Left colon (tissue), 2 donors: ENCODE data around the gene PPP2R3C. TPM values are rescaled to one million over a fixed set of nuclear protein-coding genes. Genes with fewer than 3 reads are reported as not detected.
"Not testable (repeated sequence)": the region's sequence is repeated elsewhere in the genome, so short reads cannot be mapped to it uniquely, and the experiment has no call there.

Experiments used
- ATAC-seq: fragments of 200-7000 bp; cut with Tn5 transposase; one replicate; pipeline ENCODE4 v1.9.1; 2020; ENCODE audit warnings: mild to moderate bottlenecking, moderate library complexity
- DNase-seq, 2 donors: peaks; one replicate each; pipeline ENCODE4 v3.0.0-alpha.2; 2020
- intact Hi-C, 2 donors: fragments of 100-400 bp; cut with DNase I in 1 of 2; cut with micrococcal nuclease in 1 of 2; formaldehyde crosslinking; loops; one replicate each; pipeline versions ENCODE4 v1.11.2 to v1.14.0; 2022; cut with DNase I, micrococcal nuclease
- total RNA-seq, 2 donors: library from RNA; stranded (reverse); fragmentation: NEBNext Ultra II Directional; extraction: Animal tissue kit (Norgen Biotek cat#: 25700); gene quantifications; one replicate each; pipeline ENCODE4 v1.2.1, GENCODE V29; 2021
- donor health status: DM: no; HTN: no; CAD: no.
- donor health status: DM: yes; HTN: yes; CAD: no.

The PPP2R3C gene
- total RNA-seq, 2 donors from 2014 or later = 23.9 to 27.8 TPM

DNA sequence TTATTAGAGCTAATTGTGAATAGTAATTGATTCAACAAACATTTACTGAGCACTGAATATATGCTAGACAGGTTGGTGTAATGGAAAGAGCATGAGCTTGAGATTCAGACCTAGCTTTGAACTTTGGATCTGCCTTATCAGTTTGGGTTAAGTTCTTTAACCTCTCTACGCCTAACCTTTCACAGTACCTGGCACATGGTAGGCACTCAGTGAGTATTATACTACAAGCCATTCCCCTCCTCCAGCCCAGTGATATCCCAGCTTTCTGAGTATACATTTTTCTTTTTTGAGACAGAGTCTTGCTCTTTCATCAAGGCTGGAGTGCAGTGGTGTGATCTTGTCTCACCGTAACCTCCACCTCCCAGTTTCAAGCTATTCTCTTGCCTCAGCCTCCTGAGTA lies 43.7 kb downstream of the PPP2R3C start:
- no peak for DNase-seq
- intact Hi-C loops = no loop called here
- peak; percentile 96 for ATAC-seq

DNA sequence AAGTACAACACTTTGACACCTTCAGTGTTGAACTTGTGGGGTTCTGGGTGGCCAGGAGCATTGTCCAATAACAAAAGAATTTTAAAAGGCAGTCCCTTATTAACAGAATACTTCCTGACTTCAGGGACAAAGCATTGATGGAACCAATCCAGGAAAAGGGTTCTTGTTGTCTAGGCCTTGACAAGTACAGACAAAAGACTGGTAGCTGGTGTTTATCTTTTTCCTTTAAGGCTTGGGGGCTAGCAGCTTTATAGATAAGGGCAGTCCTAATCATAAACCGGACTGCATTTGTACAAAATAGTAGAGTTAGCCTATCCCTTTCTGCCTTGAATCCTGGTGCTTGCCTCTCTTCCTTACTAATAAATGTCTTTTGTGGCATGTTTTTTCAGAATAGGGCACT lies 48.3 kb downstream of the PPP2R3C start:
- intact Hi-C loops = no loop called here
- no peak for DNase-seq
- ATAC-seq = no peak

DNA sequence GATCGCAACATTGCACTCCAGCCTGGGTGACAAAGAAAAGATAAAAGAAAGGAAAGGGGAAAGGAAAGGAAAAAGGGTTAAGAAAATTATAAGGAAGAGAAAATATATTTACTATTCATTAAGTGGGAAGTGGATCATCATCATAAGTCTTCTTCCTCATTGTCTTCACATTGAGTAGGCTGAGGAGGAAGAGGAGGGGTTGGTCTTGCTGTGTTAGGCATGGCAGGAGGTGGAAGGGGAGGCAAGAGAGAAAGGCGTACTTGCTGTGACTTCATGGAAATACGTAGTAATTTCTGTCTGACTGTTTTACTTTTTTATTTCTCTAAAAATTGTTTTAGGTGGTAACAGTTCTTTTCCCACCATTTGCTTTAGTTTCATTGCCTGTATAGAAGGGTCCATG lies 49.6 kb downstream of the PPP2R3C start:
- intact Hi-C loops = no loop called here
- ATAC-seq = no peak
- no peak for DNase-seq

DNA sequence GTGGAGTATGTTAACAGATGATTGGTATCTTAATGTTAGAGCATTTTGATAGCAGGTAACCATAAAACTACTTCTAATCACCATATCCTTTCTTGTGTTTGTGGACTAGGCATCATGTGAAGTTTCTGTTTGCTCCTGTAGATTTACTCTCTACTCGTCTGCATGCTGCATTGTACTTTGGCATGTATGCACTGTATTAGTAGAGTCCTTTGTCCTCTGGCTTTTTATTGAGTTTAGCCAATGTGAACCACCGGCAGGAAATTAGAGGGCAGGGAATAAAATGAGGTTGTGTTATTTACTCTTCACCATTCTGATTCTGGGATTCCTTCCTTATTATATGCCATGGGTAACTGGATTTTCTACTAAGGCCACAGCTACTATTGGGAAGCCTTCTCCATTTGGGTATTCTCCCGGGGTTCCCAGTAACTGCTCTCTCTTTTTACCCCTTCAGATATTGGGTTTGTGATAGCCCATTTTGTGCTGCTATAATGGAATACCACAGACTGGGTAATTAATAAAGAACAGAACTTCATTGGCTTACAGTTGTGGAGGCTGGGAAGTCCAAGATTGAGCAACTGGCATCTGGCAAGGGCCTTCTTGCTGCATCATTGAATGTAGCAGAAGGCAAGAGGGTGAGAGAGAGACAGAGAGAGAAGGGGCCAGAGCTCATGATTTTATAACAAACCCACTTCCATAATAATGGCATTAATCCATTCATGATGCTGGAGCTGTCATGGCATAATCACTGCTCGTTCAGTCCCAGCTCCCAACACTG lies 53.4 kb downstream of the PPP2R3C start:
- ATAC-seq (peak; percentile 96), DNase-seq (no peak)
- intact Hi-C loops = no loop called here

DNA sequence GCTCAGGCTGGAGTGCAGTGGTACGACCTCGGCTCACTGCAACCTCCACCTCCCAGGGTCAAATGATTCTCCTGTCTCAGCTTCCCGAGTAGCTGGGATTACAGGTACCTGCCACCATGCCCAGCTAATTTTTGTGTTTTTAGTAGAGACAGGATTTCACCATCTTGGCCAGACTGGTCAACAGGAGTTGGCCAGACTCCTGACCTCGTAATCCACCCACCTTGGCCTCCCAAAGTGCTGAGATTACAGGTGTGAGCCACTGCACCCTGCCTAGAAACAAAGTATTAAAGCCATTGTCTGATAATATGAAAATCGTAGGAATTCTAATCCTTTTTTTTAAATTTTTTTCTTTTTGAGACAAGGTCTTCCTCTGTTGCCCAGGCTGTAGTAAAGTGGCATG lies 56.1 kb downstream of the PPP2R3C start:
- ATAC-seq, DNase-seq, intact Hi-C loops: not testable (repeated sequence)

DNA sequence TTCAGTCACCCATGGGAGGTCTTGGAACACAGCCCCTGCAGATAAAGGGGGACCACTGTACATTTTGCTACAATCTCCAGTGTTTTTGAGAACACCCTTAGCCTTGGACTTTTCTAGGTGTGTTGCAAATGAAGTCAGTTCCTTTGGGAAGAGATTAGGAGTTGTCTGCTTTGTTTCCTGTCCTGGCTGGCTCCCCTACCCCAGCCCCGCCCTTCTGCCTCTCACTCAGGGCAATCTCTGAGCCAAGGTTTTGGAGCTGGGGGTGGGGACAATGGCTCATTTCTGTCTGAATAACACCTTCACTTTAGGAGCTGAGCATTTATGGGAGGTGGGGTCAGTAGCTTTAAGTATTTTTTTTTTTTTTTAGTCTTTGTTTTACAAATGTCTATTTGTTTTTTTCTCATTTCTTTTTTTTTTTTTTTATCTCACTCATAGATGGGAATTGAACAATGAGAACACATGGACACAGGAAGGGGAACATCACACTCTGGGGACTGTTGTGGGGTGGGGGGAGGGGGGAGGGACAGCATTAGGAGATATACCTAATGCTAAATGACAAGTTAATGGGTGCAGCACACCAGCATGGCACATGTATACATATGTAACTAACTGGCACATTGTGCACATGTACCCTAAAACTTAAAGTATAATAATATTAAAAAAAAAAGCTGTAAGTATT lies 60.5 kb downstream of the PPP2R3C start:
- peak; percentile 64 to 73 for DNase-seq
- intact Hi-C loops = not testable (repeated sequence)
- peak; percentile 97 for ATAC-seq

DNA sequence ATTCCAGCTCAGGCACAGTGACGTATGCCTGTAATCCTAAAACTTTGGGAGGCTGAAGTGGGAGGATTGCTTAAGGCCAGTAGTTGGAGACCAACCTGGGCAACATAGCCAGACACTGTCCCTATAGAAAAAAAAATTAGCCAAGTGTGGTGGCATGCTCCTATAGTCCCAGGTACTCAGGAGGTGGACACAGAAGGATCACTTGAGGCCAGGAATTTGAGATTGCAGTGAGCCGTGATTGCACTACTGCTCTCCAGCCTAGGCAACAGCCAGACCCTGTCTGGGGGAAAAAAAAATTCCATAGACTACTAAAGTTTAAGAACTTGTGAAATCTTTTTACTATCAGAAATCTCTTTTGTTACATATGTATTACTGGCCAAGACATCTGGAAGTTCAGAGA lies 69.2 kb downstream of the PPP2R3C start:
- ATAC-seq = no peak
- intact Hi-C loops = no loop called here
- DNase-seq = no peak

DNA sequence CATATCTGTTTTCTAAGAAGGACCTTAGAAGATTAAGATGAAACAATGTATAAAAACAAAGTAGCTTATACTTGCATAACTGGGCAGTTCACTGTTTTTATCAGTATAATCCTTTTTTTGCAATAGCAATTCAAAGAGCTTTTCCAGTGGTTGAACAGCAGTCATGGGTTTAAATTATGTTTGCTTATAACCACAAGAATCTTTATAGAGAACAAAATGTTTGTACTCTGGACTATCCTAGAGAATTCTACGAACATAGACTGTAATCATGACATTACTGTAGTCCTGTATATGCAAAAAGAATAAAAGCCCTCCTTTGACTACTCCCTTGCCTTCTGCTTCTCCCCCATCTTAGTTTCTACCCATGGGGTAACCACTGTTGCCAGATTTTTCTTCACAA lies 70.0 kb downstream of the PPP2R3C start:
- no peak for DNase-seq
- intact Hi-C loops = no loop called here
- peak; percentile 81 for ATAC-seq

DNA sequence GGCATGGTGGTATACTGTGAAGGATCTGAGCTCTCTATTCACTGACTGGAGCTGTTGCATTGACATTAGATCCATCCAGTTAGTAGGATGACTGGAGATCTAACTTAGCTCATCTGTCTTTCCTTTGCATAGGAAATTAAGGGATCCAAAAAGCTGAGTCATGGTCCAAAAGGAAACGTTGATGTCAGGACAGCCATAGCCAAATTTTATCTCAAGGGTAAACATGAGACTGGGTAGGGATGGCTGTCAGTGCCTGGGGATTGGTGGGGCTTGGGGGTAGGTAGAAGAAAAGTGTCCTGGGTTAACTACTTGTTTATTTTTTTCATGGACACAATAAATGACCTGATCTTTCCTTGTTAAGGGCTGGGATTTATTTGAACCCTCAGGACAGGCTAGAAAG lies 71.1 kb downstream of the PPP2R3C start:
- no peak for ATAC-seq
- intact Hi-C loops = no loop called here
- no peak for DNase-seq

DNA sequence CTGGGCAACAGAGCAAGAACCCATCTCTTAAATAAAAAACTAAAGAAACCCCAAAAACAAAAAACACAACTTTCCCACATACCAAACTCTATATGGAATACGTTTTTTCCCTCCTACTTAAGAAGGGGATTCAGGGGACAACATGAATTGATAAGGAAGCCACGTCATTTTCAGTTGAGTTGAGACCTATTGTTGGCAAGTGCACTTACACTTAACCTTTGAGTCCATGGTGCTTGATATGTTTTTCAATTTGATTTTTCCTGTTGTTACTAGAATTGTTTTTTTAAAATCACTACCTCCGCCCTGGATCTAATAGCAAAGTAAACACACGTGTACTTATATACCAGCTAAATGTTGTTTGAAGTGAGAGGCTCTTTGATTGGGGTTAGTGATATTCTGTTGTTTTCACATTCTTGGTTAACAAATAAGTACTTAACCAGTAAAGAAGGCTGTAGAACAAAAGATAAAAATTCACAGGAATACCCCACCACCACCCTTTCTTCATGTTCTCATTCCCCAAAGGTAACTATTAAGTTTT lies 73.7 kb downstream of the PPP2R3C start:
- intact Hi-C loops = no loop called here
- ATAC-seq (no peak), DNase-seq (no peak)

DNA sequence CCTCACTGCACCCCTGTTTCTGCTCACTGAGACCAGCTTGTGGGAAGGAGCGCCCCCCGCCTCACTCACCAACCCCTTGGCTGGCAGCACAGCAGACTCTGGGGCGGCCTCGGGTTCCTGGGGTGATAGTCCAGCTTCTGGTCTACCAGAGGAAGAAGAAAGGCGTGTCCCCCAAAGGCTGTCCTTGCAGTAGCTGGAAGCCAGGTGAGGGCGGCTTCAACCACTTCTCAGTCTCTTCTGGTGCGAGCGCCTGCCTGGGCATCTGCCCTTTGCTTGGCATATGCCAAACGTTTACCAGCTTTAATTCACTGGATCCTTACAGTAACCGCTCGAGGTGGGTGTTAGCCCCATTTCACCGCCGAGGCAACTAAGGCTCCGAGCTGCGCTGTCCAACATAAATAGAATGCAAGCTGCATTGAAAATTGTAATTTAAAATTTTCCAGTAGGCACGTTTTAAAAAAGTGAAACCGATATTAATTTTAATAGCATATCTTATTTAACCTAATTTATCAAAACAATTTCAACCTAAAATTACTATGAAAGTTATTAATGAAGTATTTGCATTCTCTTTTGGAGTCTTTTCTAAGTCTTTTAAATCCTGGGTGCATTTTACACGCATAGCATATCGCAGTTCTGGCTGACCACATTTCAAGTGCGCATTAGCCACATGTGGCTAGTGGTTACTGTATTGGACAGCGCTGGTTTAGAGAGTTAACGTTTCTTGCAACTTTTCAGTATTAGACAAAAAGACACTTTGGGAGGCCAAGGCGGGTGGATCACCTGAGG lies 74.8 kb downstream of the PPP2R3C start:
- intact Hi-C loops = no loop called here
- peak; percentile 75 to 76 for DNase-seq
- peak; percentile 61 for ATAC-seq

DNA sequence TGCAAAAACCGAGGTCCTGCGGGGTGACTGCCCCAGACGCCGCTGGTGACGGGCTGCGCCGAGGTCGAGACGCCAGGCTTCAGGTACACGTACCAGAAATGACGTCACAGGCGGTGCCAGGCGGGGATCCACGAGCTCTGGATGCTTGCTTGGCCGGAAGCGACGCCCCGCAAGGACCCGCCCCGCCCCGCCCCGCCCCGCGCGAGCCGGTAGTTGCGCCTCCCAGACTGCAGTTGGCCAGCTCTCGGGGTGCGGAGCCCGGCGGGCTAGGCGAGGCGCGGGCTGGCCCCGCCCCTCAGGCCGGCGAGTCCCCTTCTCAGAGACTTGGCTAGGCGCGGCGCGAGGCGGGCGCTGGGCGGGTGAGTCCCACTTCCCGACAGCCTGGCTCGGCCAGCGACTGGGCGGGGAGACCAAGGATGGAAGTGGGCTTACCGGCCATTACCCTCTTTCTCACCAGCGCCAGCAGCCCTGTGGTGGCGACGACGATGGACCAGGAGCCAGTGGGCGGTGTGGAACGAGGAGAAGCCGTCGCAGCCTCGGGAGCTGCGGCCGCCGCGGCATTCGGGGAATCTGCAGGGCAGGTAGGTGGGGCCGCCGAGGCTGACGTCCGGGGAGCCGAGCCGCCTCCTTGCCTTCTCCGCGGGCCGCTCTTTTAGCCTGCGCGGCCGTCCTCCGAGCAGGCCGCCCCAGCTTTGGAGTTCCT lies 75.6 kb downstream of the PPP2R3C start, which contains the start of gene FAM177A1:
Gene FAM177A1, plus strand, starts transcription at position 225 of the 703 bp plus-strand sequence. Its CDS starts 192 bp downstream, at position 417.
- peak; percentile 99 for DNase-seq
- intact Hi-C loops = no loop called here
- peak; percentile 90 for ATAC-seq

DNA sequence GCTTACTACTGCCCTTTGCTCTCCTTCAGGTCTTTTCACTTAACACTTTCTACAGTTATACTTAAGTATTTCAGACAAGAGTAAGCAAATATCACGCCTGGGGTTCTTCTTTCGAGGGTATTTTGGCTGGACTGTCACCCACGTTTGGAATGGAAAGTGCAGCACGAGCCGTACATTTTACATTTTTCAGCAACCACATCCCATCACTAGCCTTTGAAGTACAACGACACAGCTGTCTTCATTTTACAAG lies 76.1 kb downstream of the PPP2R3C start:
- no peak for DNase-seq
- ATAC-seq = no peak
- intact Hi-C loops = no loop called here

DNA sequence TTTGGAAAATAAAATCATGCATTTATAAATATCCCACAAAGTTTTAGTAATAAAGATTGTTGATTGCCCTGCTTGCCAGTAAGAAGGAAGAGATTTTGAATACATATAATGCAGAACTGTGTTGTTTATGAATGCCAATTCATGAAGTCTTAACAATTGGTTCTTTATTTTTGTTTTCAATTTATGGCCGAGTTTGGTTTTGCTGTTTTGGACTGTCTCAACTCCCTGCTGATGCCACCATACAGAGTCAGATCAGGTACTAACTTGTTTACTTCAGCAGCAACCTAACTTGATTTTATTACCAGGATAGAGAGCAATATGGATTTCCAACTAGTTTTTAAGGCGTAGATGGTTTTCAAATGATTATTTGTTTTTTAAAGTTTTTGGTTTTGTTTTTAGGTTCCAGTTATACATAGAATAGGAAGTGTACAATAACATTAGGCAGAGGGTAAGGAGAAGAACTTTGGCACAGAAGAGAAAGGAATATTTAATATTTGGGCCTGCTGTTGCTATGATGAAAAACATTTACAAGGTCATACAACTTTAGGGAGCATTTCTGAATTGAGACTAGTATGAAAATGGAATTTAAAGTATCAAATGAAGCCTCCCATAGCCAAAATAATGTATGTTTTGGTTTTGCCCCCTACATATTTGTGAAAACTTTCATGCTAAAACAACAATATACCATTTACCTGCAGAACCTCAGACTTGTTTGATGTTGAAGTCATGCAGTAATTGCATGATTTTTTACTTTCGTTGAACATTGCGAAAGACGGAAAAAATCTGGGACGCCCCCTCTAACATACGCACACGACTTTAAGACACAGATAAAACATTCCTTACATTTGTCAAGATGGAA lies 76.6 kb downstream of the PPP2R3C start:
- ATAC-seq = no peak
- DNase-seq = no peak
- intact Hi-C loops = no loop called here

DNA sequence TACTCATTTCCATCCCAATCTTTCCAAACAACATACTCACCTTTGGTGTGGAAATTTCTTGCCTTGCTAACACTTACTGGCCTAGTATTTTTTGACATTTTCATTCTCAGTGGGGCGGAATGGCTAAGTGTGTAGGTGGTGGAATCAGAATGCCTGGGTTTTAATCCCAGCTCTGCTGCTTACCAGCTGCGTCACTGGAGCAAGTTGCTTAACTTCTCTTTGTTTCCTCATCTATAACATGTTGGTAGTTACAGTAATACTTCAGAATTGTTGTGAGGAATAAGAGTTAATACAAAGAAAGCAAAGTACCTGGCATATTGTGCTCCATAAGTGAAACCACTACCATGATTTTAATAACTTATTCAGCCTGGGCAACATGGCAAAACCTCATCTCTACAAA lies 78.7 kb downstream of the PPP2R3C start:
- no peak for ATAC-seq
- intact Hi-C loops = no loop called here
- no peak for DNase-seq

DNA sequence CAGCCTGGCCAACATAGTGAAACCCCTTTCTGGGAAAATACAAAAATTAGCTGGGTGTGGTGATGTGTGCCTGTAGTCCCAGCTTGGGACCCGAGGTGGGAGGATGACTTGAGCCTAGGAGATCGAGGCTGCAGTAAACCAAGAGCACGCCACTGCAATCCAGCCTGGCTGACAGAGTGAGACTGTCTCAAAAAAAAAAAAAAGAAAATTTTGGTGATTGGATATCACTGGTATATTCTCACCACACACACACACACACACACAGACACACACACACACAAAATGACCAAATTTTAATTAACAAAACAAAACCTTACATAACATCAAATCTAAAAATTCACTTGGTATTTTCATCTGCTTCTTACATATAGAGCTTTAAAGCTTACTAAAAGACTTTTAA lies 79.2 kb downstream of the PPP2R3C start:
- ATAC-seq (no peak), DNase-seq (no peak)
- intact Hi-C loops = no loop called here

DNA sequence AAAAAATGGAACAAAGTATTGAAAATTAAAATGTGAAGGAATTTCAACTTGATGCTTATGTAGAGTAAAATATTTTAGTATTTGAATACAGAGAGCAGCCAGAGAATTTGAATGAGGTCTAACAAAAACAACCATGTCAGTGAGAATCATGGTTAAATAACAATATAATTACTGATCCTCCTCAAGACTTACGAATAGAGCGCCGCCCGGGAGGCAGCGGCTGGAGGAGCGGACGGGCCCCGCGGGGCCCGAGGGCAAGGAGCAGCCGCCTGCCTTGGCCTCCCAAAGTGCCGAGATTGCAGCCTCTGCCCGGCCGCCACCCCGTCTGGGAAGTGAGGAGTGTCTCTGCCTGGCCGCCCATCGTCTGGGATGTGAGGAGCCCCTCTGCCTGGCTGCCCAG lies 83.5 kb downstream of the PPP2R3C start:
- intact Hi-C loops, ATAC-seq, DNase-seq: not testable (repeated sequence)
